GM21423 (cell line): ENCODE results near the gene PSD4.

Experiments
- ATAC-seq: cut with Tn5 transposase; IDR thresholded peaks from one replicate; pipeline ENCODE4 v1.9.1; 2021; ENCODE audit warnings: mild to moderate bottlenecking, moderate library complexity; ENCODE audit not compliant: unreplicated experiment

Gene PSD4

DNA sequence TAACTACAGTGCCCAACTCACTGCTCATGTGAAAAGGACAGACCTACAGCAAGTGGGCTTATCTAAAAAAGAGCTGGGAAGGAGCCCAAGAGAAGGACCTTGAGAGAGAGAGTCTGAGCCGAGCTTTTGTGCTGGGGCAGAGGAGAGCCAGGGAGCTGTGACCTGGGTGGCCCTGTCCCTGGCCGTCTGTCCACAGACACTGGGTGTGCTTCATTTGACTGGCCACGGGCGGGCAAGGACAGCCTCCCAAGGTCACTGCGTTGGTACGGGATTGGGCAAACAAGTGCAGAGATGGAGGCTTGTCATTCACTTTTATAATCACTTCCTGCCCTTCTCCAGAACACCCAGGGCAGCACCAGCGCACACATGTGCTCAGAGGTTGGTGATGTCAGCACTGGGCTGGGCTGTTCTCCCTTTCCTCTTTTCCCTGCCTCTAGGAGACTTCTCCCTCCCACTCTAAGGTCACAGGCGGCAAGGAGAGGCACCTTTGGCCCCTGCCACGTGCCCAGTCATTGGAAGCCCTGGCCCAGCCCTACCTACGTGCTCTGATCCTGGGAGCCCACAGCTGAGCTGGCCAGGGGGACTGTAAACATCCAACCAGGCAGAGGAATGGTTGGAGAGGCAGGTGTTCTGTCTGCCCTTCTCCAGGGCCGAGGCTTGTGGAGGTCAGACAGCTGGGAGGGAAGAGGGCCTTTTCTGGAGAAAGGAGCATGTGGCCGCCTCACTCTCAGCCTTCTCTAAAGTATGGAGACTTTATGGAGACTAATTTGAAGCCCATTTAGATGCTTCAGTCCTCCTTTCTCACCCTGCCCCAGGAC, 6.4 kb upstream of the PSD4 start:
- ATAC-seq, result no peak

DNA sequence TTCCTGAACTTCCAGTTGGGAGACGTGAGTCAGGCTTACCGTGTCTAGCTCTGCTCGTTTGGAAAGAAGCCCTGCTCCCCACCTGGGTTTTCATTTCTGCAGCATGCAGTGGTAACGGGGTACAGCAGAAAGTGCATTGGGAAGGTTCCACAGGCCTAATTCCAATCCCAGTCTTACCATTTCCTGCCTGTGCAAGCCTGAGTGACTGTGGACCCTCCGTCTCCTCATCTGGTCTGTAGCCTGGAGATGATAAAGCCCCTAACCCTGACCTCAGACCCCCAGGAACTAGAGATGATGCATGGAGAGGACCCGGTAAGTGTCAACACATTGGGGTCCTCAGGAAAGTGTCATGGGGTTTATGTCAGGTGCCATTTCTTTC, 5.8 kb upstream of the PSD4 start:
- no peak for ATAC-seq

DNA sequence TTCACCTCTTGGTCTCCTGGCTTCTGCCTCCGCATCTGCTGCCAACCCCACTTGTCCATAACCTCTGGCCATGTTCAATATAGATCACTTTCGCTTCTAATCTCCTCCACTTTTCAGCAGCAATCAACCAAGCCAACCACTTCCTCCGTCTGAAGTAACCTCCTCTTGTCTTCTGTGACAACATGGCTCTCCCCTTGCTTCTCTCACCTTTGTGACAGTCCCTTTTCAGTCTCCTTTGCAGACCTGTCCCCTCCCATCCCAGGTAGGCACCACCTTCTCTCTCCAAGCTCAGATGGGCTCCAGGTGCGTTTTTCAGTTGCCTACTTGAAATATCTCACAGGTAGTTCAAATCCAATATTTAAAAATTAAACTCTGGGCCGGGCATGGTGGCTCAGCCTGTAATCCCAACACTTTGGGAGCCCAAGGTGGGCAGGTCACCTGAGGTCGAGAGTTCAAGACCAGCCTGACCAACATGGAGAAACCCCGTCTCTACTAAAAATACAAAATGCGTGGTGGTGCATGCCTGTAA, 4.7 kb upstream of the PSD4 start:
- ATAC-seq, result no peak

DNA sequence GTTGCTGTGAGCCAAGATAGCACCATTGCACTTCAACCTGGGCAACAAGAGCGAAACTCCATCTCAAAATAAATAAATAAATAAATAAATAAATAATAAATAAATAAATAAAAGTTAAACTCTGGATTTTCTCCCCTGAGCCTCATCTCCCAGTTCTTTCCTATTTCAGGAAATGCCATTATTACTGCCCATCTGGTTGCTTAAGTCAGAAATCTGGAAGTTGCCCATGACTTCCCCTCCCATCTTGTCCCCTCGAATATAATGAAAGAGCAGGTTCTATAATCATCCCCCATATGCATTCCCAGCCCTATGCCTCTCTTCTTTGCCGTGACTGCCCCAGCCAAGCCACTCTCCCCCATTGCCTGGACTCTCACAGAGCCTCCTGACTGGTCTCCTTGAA, 4.2 kb upstream of the PSD4 start:
- ATAC-seq, result no peak

DNA sequence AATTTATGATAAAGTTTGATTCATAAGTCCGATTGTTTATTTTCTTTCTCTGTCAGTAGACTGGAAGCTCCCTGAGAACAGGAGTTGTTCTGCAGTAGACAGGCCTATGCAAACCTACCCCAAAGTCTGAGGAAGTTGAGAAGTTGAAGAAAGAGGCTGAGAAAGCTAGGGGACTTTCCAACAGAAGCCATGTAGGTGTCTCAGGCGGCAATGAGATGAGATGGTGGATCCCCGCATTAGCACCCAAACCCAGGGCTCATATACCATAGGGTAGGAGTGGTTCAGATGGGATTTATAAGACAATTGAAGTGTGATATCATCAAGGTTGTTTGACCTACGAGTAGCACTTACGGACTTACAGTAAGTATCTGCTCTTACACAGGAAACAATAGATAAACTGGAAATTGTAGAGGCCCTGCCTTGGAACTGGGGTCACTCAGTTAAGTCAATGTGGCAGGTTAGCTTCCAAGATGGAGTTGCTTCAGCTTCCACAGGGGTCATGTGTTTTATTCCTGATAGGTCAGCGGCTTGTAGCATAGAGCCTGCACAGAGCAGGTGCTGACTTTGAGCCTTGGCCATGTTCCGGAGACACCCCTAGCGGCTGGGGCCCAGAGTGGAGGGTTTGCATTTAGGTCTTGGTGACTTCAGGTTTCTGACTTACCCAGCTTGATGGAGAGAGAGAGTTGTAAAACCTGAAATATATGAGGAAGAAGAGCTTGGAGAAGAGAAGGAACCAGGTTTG, 2.3 kb upstream of the PSD4 start:
- ATAC-seq, result no peak

DNA sequence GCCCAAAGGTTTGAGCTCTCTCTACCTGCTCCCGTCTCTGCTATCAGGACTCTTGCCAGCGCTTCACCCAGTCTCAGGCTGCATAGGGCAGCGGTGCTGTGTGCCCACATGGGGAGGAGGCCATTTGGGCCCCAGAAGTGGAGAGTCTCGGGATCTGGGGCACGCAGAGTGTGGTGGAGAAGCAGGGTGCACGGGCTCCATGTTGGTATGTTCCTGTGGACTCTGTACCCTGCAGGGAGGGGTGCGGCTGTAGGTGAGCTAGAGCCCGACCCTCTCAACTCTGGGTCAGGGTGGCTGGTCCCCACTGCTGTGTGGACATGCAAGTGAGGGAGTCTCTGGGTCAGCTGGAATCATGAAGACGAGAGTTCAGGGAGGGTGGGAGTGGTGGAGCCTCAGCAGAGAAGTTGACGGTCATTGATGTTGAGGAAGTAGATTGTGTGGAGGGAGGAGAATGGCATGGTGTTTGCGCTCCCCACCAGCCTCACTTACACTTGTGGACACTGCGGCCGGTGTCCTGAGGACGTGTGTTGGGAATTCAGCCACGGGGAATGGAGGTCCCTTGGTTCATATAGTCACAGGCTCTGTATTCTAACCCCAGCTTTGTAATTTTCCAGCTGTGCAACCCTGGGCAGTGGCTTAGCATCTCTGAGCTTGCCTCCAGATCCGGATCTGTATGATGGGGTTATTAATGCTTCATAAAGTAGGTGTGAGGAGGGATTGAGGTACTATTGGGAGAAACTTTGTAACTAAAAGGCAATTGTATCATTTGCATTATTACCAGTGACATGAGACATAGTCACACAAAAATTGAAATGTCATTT, 840 bp upstream of the PSD4 start:
- ATAC-seq, result no peak

DNA sequence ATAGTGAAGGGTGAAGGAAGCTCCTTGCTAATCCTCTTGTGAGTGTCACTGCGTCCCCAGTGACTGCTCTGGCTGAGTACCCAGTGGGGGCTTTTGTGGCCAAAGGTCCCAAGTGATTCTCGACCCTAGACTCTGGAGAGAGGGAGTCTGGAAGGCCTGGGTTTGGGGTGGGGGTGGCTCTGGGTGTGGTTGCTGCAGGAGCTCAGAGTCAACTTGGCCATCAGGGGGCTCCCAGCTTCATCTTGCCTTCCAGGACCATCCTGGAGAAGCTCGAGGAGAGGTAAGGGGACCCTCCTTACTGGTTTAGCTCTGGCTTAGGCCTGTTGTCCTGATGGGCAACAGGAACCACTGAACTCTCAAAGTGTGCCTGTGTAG, 592 bp downstream of the PSD4 start:
- no peak for ATAC-seq

DNA sequence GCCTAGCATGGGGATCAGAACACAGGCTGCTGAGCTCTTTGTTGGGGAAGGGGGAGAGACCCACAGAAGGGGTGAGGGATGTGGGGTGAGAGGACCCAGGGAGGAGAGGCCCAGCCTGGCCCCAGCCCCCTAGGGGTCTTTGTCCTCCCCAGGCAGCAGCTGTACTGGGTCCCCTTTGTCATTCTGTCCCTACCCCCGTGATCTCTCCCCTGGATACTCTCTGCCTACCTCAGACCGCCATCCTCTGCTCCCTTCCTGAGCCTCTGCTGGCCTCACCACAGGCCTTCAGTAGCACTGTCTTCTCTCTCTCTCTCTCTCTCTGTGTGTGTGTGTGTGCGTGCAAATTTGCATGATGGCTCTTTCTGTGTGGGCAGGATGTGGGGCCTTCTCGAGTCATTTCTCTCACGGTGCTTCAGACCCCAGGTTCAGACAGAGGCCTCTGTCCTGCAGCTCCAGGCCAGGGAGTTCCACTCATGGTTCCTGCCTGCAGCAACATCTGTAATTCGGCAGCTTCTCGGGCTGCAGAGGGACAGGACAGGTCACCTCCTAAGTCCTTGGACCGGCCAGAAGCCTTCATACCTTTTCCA, 1.4 kb downstream of the PSD4 start:
- ATAC-seq, result peak; percentile 65

DNA sequence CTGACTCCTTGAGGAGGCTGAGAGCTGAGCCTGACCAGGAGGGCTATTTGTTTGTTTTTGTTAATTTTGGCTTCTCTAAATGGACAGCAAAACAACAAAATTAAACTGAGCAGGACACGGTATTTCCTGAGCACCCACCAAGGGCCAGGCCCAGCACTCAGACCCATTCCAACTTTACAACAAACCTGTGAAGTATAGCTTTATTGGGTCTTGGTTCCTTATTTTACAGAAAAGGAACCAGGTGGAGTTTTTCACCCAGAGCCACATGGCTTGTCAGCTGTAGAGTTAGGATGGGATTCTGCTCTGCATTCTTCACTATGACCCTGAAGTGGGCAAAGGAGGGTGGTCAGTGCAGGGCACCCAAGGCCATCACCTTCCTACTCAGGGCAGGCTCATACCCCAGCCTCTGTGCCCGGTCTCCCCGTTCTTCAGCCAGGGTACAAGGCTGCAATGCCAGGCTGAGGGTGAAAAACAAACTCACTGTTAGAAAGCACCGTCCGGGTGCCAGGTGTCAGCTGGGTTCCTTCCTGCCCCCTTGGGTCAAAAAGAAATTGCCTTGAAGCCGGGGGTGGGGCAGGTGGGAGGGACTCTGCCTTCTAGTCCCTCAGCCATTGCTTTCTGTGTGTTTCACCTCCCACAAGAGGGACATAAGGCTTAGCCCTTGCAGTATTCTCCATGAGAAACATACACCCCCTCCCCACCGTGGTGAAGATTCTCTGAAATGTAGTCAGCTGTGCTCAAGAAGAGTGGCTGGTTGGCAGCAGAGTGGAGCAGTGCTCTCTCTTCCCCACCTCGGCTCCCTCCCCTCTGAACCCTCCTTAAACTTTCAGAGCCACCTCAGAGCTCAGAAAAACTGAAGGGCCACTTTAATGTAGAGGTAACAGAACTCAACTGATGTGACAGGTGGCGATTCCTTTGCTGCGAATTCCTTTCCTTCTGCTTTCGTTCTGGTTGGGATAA, 2.2 kb downstream of the PSD4 start:
- no peak for ATAC-seq

DNA sequence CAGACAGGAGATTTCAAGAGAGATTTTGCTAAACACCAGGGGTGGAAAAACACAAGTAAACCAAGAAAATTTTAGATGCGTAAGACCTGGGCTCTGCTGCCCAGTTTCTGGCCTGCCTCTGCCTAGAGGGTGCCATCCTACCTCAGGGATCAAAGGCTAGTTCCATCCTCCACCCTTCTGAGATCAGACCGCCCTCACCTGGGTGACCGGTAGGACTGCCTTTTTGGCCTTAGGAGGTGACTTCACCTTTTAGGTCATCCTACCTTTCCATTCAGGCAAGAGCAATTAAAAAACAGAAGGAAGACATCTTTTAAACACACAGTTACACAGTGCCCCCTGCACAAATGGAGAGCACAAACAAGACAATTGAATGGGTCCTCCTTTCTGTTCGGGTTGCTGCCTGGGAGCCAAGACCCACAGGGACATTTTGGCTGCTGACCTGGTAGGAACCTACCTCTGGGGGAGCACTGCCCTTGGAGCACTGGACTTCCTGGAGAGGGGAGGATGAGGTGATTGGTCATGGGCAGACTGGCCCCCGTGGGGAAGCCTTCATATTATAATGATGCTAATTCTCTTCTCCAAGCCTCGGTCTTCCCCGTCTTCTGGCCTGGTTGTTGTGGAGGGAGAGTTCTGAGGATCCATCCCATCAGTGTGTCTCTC, 3.1 kb downstream of the PSD4 start:
- ATAC-seq, result no peak

DNA sequence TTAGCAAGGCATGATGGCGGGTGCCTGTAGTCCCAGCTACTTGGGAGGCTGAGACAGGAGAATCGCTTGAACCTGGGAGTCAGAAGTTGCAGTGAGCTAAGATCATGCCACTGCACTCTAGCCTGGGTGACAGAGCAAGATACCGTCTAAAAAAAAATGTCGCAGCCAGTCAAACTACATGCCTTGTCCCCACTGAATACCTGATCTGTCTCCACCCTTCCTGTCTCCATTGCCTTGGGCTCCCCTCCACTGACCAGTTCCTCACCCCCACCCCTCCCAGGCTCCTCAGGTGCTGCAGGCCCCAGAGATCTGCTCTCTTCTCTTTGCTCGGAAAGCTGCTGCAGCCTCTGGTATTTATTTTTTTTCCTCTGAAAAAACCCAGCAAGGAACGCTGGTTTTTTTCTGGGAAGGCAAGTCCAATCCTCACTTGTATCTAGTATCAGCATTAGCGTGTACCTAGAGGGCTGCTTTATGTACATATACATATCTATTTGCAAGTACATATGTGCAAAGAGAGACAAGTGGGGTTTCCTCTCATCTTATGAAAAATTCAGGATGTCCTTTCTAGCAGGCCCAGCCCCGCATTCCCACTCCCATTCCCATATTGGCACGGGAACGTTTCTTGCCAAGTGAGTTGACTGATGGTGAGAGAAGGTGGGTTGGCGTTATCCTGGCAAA, 4.4 kb downstream of the PSD4 start:
- ATAC-seq, result no peak

DNA sequence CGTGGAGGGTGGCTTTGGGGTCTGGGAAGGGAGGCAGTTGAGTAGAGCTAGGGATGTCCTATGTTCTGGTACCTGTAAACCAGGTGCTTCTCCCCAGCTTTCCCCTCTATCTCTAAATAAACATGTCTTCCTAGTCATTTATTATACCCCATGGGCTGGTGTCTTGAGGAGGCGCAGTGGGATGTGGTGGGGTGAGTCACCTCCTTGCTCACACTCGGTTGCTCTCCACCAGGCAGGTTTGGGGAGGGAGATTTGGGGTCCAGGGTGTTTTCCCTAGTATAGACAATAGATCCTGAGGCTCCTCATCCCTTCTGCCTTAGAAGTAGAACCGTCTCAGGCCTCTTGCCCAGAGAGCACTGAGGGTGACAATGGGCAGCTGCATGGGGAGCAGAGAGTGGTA, 5.1 kb downstream of the PSD4 start:
- no peak for ATAC-seq

DNA sequence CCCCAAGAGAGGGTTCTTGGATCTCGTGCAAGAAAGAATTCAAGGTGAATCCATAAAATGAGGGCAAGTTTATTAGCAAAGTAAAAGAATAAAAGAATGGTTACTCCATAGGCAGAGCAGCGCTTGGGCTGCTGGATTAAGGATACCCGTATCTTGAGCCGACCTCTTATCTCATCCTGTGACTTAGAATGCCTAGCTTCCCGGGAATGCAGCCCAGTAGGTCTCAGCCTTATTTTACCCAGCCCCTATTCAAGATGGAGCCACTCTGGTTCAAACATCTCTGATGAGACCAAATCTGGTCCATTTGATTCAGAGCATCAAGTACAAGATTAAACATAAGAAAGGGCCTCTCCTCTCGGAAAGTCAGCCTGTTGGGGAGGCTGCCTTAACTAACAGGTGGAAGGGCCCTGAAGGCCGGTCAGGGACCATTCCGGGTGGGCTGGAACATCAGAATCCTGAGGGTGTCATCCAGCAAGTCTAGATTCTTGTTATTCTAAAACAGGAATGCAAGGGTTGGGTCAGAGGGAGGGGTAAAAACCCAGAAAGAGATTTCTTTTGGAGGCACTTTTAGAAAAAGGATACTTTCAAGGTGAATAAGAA, 5.8 kb downstream of the PSD4 start:
- no peak for ATAC-seq

DNA sequence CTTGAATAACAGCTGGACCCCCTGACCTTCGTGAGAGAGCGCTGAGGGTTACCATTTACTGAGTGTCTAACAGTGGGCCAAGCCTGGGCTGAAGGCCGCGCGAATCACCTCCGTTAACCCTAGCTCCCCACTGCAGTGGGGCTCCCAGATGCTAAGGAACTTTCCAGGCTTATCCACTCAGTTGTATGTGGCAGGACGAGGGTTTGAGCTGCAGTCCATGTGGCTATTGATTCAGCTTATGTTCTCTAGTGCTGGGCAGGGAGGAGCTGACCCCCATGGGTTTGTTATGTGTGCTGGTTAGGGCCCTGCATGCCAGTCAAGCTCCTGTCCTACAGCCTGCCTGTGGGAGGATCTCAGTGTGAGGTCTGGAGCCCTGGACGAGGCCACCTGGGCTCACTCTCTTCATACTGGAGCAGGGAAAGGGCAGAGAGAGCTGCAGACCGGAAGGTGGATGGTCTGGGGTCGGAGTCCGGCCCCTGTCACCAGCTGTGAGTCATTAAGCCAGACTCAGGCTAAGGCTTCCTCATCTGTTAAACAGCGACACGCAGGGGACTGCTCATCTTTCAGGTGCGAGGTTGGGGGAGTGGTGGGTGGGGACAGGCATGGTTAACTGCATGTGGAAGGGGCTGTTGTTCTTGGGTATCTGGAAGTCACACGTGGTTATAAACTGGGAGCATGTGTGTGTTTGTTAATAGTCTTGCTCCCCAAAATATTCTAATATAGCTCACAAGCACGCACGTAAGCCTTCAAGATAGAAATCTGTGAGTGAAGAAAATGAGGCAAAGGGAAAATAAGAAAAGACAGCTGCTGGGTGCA, 6.6 kb downstream of the PSD4 start:
- ATAC-seq, result no peak

DNA sequence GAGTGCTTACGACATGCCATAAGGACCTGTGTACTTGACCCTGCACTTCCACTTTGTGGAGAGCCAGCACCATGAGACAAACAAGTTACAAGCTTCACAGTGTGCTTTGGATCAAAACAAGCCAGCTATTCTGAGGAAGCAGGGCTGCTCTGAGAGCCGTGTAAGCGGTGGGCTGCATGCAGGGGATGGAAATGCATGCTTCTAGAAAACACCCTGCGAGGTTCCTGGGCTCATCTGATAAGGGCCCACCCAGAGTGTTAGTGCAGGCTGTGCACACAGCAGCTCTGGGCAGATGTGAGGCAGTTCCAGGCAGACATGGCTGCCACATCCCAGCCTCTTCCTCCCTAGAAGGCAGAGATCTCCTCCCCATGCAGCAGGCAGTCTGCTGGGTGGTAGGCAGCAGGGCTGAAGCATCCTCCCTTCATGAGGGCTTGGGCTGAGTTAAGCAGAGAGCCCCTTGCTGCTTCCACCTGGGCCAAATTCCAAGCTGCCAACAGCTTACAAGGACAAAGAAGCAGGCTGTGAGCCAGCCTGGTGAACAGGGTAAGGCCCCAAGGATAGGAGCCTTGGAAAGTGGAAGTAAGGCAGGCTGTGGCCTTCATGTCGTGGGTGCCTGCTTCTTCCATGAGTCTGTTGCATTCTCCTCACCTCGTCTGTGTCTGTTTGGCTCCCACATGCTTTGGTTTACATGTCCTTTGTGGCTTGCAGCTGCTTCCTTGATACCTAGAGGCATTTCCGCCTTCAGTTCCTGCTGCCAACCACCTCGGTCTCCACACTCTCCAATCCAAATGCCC, 7.7 kb downstream of the PSD4 start:
- ATAC-seq, result no peak

DNA sequence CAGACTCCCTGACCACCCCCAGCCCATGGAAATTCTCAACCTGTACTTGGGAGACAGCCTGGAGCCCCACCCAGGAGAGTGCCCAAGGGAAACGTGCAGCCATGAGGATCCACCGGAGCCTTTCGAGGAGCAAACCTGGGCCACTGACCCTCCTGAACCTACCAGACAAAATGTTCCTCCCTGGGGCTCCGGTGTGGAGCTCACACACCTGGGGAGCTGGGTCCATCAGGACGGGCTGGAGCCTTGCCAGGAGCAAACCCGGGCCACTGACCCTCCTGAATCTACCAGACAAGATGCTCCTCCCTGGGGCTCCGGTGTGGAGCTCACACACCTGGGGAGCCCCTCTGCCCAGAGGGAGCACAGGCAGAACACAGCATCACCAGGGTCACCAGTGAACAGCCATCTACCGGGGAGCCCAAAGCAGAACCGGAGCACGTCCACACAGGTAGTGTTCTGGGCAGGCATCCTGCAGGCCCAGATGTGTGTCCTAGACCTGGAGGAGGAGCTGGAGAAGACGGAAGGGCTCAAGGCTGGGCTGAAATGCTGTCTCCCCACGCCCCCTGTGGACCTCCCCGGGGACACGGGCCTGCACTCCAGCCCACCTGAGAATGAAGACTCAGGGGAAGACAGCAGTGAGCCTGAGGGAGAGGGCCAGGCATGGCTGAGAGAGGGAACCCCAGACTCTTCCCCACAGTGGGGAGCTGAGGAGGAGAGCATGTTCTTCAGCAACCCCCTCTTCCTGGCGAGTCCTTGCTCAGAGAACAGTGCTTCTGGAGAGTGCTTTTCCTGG, 8.9 kb downstream of the PSD4 start:
- ATAC-seq, result no peak
